ENCODE results near the gene CGB1. TPM values are rescaled to one million over a fixed set of nuclear protein-coding genes. Genes with fewer than 3 reads are reported as not detected.
A peak's percentile ranks its signal among the peaks of the same experiment; 100 is the strongest.
"Not testable (repeated sequence)": the region's sequence is repeated elsewhere in the genome, so short reads cannot be mapped to it uniquely, and the experiment has no call there.

The CGB1 gene
- total RNA-seq, 1 experiment from 2014 or later, result not detected

DNA sequence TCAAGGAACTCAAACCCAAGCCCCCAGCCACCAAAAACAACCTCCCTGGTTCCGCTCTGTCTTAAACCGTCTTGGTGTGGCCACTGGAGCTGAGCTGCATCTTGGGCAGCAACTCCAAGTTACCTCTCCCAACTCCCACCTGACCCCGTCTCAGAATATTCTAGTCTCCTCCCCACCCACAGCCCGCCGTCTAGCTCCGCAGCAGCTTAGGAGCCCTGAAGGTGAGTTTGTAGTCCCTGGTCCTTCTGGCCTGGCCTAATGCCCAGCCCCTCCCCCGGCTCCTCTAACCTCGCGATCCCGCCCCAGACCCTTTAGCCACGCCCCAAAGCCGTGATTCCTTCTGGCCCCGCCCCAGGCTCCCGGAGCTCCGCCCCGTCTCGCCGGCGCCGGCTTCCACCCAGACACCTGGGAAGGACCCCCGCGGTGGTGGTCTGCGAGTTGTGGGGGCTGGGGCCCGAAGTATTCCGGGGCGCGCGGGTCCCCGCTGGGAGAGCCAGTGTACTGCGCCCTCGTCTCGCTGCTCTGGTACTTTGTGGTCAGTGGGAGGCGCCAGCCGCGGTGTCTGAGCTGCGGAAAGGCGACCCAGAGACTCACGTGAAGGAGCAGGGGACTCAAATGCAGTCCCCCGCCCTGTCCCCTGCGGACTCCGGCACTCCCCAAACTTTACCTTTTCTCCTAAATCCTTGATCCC lies 17.3 kb downstream of the CGB1 start:
- peak; percentile 86 for DNase-seq
- Mint-ChIP-seq H3K27ac (peak overlapping the region in 1 of 3 experiments; percentile 42; a peak in 2 of 7 replicates), H3K36me3 (ENCODE audit: insufficient read depth in 1 of 3, low read depth in 3 of 3) (peaks cover 6 to 22% (median 20%) of the 10 kb centered on the region in 3 experiments; a peak in 6 of 7 replicates), H3K4me1 (peaks cover 15 to 36% of the 10 kb centered on the region in 2 experiments), H3K9me3 (peaks cover 0 to 1% of the 10 kb centered on the region in 2 experiments; a peak in 2 of 5 replicates), H3K4me3 (peak overlapping the region; percentile 39 to 68), H3K27me3 (ENCODE audit: low read depth) (peaks cover 39% of the 10 kb centered on the region)
- Histone ChIP-seq H3K9me3 (ENCODE audit: control insufficient read depth, low read depth, low read length) (no peaks in the 10 kb centered on the region), H3K27ac (ENCODE audit: insufficient read length, low read depth, low read length) (no peak overlapping the region), H3K4me1 (ENCODE audit: insufficient read depth, low read length) (peaks cover 4% of the 10 kb centered on the region; the same call in 1 of the 2 replicates), H2BK12ac (ENCODE audit: insufficient read length, low read depth, low read length) (no peak overlapping the region), H2BK15ac (ENCODE audit: low read depth, low read length) (no peak overlapping the region), H3K18ac (ENCODE audit: insufficient read length, low read depth, low read length) (no peak overlapping the region), H2BK20ac (ENCODE audit: low read depth, low read length, poor library complexity, severe bottlenecking) (no peak overlapping the region), H4K20me1 (ENCODE audit: control insufficient read depth, insufficient read depth, insufficient read length) (no peaks in the 10 kb centered on the region), H3K56ac (ENCODE audit: insufficient read length, low read depth, low read length) (no peak overlapping the region), H3K4ac (ENCODE audit: low read depth, low read length) (no peak overlapping the region), H3K14ac (ENCODE audit: insufficient read depth, low read length) (no peak overlapping the region), H2AFZ (ENCODE audit: low read length) (no peak overlapping the region), H2BK5ac (ENCODE audit: insufficient read length, low read length) (no peak overlapping the region), H4K5ac (ENCODE audit: insufficient read length, low read depth, low read length) (no peak overlapping the region), H3K9ac (ENCODE audit: extremely low read depth, insufficient read length, low read length) (no peak overlapping the region), H3K27me3 (ENCODE audit: insufficient read depth, low read length) (no peaks in the 10 kb centered on the region; the same call in 1 of the 2 replicates), H3K23ac (ENCODE audit: insufficient read length, low read depth, low read length) (no peak overlapping the region), H3K79me2 (ENCODE audit: insufficient read depth, low read length) (no peaks in the 10 kb centered on the region), H4K8ac (replicated peaks; ENCODE audit: insufficient read length, low read depth, low read length) (no peak overlapping the region), H3T11ph (ENCODE audit: low read length) (no peak overlapping the region), H4K91ac (ENCODE audit: insufficient read length, low read depth, low read length) (no peak overlapping the region), H3K4me2 (ENCODE audit: insufficient read depth, insufficient read length, low read length) (no peak overlapping the region), H3K23me2 (ENCODE audit: insufficient read length, low read depth, low read length, poor library complexity, severe bottlenecking) (peaks cover 8% of the 10 kb centered on the region), H2AK5ac (ENCODE audit: insufficient read length, low read length) (no peak overlapping the region), H2BK120ac (ENCODE audit: low read depth, low read length, poor library complexity, severe bottlenecking) (no peak overlapping the region), H3K79me1 (ENCODE audit: insufficient read depth, low read depth, low read length, poor library complexity, severe bottlenecking) (no peaks in the 10 kb centered on the region)
- no CpG with 5 or more reads among the region's 41 CpGs for WGBS (ENCODE audit: extremely low coverage, insufficient read length, low lambda C conversion rate)
- TF ChIP-seq, protein P1, sequence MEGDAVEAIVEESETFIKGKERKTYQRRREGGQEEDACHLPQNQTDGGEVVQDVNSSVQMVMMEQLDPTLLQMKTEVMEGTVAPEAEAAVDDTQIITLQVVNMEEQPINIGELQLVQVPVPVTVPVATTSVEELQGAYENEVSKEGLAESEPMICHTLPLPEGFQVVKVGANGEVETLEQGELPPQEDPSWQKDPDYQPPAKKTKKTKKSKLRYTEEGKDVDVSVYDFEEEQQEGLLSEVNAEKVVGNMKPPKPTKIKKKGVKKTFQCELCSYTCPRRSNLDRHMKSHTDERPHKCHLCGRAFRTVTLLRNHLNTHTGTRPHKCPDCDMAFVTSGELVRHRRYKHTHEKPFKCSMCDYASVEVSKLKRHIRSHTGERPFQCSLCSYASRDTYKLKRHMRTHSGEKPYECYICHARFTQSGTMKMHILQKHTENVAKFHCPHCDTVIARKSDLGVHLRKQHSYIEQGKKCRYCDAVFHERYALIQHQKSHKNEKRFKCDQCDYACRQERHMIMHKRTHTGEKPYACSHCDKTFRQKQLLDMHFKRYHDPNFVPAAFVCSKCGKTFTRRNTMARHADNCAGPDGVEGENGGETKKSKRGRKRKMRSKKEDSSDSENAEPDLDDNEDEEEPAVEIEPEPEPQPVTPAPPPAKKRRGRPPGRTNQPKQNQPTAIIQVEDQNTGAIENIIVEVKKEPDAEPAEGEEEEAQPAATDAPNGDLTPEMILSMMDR (conservative IDR thresholded peaks at IDR 0.05), result peak; percentile 65

DNA sequence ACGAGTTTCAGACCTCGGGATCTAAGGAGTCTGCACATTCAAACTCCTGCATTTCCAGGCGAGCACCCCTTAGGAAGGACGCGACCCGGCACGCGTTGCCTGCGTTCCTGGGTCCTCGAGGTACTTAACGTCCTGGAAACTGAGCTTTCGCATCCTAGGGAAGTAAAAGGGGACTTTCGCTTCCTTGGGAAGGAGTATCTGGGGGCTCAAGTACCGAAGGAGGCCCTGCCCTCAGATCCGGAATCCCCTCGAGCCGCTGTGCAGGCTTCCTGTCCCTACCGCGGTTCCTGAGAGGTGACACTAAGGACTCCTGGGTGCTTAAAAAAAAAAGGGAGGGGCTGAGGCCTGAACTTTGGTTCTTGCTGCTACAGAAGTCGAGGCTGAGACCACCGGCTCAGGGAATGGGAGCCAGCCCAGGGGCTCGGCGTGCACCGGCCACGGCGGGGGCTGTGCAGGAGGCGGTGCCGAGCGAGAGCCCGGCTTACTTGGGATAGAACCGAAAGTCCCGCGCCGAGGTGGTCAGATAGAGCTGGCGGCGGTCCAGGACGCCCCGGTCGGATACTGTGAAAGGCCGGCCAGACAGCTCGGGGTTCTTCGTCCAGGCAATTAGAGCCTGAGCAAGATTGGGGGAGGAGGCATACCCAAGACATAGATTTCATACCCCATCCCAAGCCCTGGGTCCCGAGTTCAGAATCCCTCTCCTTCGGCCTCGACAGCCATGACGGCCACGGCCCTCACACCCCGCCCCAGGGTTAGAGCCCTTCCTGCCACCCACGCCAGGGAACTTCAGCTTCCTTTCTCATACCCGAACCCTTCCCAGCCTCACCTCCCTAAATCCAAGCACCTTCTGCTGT lies 18.1 kb downstream of the CGB1 start:
- H3K23me2 ChIP-seq (ENCODE audit: insufficient read length, low read depth, low read length, poor library complexity, severe bottlenecking); H3K14ac ChIP-seq (ENCODE audit: insufficient read depth, low read length); H3K9me3 Mint-ChIP-seq; H4K20me1 ChIP-seq (ENCODE audit: control insufficient read depth, insufficient read depth, insufficient read length); H3K56ac ChIP-seq (ENCODE audit: insufficient read length, low read depth, low read length); H3K27me3 ChIP-seq (ENCODE audit: insufficient read depth, low read length); DNase-seq; H2BK120ac ChIP-seq (ENCODE audit: low read depth, low read length, poor library complexity, severe bottlenecking); H3K23ac ChIP-seq (ENCODE audit: insufficient read length, low read depth, low read length); H3K4ac ChIP-seq (ENCODE audit: low read depth, low read length); H3K9me3 ChIP-seq (ENCODE audit: control insufficient read depth, low read depth, low read length); H2BK20ac ChIP-seq (ENCODE audit: low read depth, low read length, poor library complexity, severe bottlenecking); H4K5ac ChIP-seq (ENCODE audit: insufficient read length, low read depth, low read length); H3K9ac ChIP-seq (ENCODE audit: extremely low read depth, insufficient read length, low read length); H4K91ac ChIP-seq (ENCODE audit: insufficient read length, low read depth, low read length); H2BK15ac ChIP-seq (ENCODE audit: low read depth, low read length); H3K18ac ChIP-seq (ENCODE audit: insufficient read length, low read depth, low read length); H3K79me2 ChIP-seq (ENCODE audit: insufficient read depth, low read length); H4K8ac ChIP-seq (replicated peaks; ENCODE audit: insufficient read length, low read depth, low read length); H3K27ac ChIP-seq (ENCODE audit: insufficient read length, low read depth, low read length); H2BK12ac ChIP-seq (ENCODE audit: insufficient read length, low read depth, low read length); H2BK5ac ChIP-seq (ENCODE audit: insufficient read length, low read length); H3T11ph ChIP-seq (ENCODE audit: low read length); H2AK5ac ChIP-seq (ENCODE audit: insufficient read length, low read length); H3K4me1 ChIP-seq (ENCODE audit: insufficient read depth, low read length); H3K79me1 ChIP-seq (ENCODE audit: insufficient read depth, low read depth, low read length, poor library complexity, severe bottlenecking); H2AFZ ChIP-seq (ENCODE audit: low read length): not testable (repeated sequence)
- peaks cover 8 to 29% (median 28%) of the 10 kb centered on the region in 3 experiments; a peak in 6 of 7 replicates for H3K36me3 Mint-ChIP-seq (ENCODE audit: insufficient read depth in 1 of 3, low read depth in 3 of 3)
- peaks cover 39% of the 10 kb centered on the region for H3K27me3 Mint-ChIP-seq (ENCODE audit: low read depth)
- peak overlapping the region; percentile 25 for H3K4me2 ChIP-seq (ENCODE audit: insufficient read depth, insufficient read length, low read length)
- peak overlapping the region; percentile 54 to 66 for H3K4me3 Mint-ChIP-seq
- no CpG with 5 or more reads among the region's 50 CpGs for WGBS (ENCODE audit: extremely low coverage, insufficient read length, low lambda C conversion rate)
- H3K4me1 Mint-ChIP-seq, result peaks cover 15 to 36% of the 10 kb centered on the region in 2 experiments
- H3K27ac Mint-ChIP-seq, result peak overlapping the region in 1 of 3 experiments; percentile 42; a peak in 1 of 7 replicates

Measured in H9 (cell line).